ENCODE results near the gene VIT.

- no peak for TF ChIP-seq EZH2 (IDR thresholded peaks at IDR 0.05; ENCODE audit: borderline replicate concordance, low read length)
- no peak for TF ChIP-seq CTCF (conservative IDR thresholded peaks at IDR 0.05 in 1 of 2, IDR thresholded peaks at IDR 0.05 in 1 of 2; ENCODE audit: extremely low read depth in 1 of 2, insufficient read depth in 1 of 2, low read depth in 1 of 2, low read length in 2 of 2)
Observed at GRCh38 chr2:36658277-36658748, 38.2 kb upstream of the VIT start.
